ENCODE results near the gene ZBTB4.

DNA sequence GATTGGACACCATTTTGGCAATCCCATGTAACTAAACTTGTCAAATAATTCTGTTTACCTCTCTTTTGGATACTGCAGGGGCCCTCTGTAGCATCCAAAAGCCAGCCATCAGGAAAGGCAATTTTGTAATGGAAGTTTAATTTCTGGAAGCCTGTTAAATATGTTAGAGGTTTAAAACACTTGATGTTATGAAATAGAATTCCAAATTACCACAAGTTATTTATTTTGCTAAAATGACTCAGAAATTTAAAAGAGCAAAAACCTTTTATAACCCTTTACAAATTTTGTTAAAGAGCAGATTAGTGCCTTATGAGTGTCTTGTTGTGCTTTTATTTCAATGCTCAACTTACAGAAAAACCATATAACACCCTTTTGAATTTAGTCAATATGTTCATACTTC, 49.4 kb upstream of the ZBTB4 start:
- TF ChIP-seq POLR2AphosphoS5 (IDR thresholded peaks at IDR 0.05) = no peak
- TF ChIP-seq, protein P1, sequence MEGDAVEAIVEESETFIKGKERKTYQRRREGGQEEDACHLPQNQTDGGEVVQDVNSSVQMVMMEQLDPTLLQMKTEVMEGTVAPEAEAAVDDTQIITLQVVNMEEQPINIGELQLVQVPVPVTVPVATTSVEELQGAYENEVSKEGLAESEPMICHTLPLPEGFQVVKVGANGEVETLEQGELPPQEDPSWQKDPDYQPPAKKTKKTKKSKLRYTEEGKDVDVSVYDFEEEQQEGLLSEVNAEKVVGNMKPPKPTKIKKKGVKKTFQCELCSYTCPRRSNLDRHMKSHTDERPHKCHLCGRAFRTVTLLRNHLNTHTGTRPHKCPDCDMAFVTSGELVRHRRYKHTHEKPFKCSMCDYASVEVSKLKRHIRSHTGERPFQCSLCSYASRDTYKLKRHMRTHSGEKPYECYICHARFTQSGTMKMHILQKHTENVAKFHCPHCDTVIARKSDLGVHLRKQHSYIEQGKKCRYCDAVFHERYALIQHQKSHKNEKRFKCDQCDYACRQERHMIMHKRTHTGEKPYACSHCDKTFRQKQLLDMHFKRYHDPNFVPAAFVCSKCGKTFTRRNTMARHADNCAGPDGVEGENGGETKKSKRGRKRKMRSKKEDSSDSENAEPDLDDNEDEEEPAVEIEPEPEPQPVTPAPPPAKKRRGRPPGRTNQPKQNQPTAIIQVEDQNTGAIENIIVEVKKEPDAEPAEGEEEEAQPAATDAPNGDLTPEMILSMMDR (IDR thresholded peaks at IDR 0.05) = no peak
- TF ChIP-seq POLR2A (IDR thresholded peaks at IDR 0.05) = no peak
- TF ChIP-seq EP300 (IDR thresholded peaks at IDR 0.05) = no peak
